Measurements from ENCODE around the gene EXTL2.
"Not testable (repeated sequence)": the region's sequence is repeated elsewhere in the genome, so short reads cannot be mapped to it uniquely, and the experiment has no call there.

The EXTL2 gene, protein sequence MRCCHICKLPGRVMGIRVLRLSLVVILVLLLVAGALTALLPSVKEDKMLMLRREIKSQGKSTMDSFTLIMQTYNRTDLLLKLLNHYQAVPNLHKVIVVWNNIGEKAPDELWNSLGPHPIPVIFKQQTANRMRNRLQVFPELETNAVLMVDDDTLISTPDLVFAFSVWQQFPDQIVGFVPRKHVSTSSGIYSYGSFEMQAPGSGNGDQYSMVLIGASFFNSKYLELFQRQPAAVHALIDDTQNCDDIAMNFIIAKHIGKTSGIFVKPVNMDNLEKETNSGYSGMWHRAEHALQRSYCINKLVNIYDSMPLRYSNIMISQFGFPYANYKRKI
- 1.7 to 6.5 (median 5.3) reads per million in 3 experiments for total RNA-seq

GRCh38 chr1:100894603-100895539, at the start of gene EXTL2:
Gene EXTL2 (minus strand): TSS chr1:100894842. CDS start chr1:100888757, 6,085 bp downstream.
- DNase-seq: peak; percentile 50

DNA sequence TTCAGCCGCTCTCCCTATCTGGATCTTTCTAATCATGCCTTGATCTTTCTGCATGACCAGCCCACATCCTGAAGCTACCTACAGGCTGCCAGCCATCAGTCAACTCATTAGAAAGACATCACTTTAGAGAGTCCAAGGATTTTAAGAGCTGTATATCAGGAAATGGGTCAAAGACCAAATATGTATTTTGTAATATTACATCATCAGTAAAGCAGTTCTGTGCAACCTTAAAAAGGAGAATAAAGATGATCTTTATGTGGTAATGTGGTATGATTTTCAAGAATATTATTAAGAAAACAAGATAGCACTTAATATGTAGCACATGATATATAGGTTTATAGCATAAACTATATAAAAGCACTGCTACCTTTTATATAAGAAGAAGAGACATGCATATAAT, 48.9 kb upstream of the EXTL2 start:
- DNase-seq: no peak

DNA sequence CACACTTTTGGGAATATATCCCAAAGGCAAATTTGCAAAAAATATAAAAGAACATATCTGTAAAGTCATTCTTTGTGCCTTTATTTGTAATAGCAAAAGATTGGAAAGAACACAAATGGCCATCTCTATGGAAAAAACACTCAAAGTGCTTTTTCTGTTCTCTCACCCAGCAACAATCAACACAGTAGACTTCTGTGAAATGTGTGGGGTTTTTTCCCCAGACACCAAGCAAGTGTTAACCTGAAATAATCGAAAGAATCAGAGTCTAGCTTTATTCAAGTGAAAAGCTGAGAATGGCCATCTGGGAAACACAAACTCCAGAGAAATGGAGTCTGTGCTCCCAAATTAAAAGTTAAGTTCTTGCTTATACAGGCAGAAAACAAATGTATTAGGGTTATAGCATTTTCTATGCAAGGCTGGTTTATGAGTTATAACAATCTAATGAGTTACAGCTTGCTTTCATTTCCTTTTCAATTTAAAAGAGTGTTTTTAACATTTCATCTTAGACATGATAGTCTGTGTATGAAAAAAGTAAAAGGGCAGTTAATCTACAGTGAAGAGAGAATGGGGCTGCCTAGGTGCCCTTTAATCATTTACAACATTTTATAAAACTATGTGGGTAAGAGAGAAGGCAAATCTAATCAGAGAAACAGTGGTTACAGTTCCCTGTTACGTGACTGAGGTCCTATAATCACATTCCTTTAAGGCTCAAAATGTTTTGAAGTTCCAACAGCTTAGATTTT, 47.8 kb upstream of the EXTL2 start:
- no peak for DNase-seq

- no peak for DNase-seq
Observed at GRCh38 chr1:100941580-100942216, 47.1 kb upstream of the EXTL2 start.

DNA sequence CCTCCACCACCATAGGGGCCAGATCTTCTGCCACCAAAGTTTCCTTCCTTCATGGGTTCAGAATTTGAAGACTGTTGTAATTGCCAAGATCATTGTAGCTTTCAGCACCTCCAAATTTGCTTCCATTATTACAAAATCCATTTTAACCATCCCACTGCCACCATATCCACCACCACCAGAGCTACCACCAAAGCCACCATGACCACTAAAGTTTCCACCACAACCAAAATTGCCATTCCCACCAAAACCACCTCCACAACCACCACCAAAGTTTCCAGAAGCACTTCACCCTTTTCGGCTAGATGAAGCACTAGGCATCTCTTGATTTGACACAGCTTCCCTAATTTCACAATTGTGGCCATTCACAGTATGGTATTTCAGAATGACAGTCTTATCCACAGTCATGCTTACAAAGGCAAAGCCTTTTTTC, 46.5 kb upstream of the EXTL2 start:
- no peak for DNase-seq

- DNase-seq: no peak
Observed at GRCh38 chr1:100936194-100936967, 41.7 kb upstream of the EXTL2 start.

DNA sequence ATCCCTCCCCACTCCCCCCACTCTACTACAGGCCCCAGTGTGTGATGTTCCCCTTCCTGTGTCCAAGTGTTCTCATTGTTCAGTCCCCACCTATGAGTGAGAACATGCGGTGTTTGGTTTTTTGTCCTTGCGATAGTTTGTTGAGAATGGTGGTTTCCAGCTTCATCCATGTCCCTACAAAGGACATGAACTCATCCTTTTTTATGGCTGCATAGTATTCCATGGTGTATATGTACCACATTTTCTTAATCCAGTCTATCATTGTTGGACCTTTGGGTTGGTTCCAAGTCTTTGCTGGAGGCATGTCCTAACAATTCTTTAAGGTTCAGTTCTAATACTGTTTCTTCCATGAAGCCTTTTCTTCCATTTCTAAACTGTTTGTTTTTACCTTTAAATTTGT, 38.9 kb upstream of the EXTL2 start:
- DNase-seq: not testable (repeated sequence)

- DNase-seq: no peak
Observed at GRCh38 chr1:100931716-100932115, 37.1 kb upstream of the EXTL2 start.

DNA sequence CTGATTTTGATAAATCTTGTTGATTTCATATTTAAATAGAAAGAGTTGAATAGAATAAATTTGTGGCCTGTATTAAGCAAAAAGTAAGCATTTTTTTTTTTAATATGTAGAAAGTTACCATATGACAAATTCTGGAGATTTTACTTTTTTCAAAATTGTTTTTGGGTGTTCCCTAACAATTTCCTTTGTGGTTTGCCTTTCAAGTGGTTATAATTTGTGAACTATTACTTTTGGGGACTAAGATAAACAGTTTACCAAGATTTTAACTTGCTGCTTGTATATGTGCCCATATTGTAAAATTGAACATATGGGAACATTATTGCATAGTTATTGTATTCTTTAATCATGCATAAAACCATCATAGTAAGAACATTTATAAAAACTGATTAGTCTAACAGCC, 35.9 kb upstream of the EXTL2 start:
- peak; percentile 67 for DNase-seq

DNA sequence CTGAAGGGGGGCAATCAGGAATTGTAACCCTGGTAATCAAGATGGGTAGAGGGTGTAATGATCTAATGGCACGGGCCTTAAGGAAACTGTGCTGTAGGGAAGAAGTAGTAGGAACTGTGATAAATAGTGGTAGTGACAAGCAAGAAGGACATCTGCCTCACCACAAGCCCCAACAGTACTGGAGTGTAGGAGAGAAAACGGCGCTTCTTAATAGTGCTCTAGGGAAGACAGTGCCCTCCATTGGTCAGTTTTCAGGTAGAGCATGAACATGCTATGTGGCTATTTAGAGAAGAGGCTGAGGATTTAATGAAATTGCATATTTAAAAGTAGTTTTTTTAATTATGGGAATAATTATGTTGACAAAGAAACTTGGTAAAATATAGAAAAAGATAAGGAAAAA, 33.5 kb upstream of the EXTL2 start:
- no peak for DNase-seq

- peak; percentile 77 for DNase-seq
Observed at GRCh38 chr1:100927276-100927675, 32.6 kb upstream of the EXTL2 start.

DNA sequence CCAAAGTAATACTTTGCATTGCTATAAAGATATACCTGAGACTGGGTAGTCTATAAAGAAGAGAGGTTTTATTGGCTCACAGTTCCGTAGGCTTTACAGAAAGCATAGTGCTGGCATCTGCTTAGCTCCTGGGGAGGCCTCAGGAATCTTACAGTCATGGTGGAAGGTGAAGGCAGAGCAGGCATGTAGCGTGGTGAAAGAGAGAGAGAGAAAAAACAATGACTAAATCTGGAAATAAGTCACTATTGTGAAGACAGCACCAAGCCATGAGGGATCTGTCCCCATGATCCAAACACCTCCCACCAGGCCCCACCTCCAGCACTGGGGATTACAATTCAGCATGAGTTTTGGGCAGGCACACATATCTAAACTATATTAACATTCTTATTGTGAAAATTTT, 31.6 kb upstream of the EXTL2 start:
- no peak for DNase-seq

DNA sequence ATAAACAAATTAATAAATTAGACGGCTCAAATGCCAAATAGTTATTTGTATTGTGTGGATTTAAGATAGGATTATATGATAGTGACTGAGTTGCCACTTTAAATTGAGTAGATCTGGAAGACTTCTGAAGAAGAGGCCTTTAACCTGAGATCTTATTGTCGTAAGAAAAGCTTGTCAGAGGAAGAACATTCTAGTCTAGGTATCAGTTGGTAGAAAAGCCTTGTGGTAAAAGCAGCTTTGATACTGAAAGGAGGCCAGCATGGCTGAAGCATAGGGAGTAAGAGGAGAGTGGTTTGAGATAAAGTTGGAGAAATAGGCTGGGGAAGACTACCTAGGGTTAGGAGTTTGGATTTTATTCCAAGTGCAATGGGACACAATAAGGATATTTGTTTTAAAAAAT, 30.3 kb upstream of the EXTL2 start:
- DNase-seq: peak; percentile 34

GRCh38 chr1:100924212-100924611, 29.6 kb upstream of the EXTL2 start:
- DNase-seq: no peak

- DNase-seq: peak; percentile 47
Observed at GRCh38 chr1:100921110-100921706, 26.6 kb upstream of the EXTL2 start.

- no peak for DNase-seq
Observed at GRCh38 chr1:100912019-100912418, 17.4 kb upstream of the EXTL2 start.

DNA sequence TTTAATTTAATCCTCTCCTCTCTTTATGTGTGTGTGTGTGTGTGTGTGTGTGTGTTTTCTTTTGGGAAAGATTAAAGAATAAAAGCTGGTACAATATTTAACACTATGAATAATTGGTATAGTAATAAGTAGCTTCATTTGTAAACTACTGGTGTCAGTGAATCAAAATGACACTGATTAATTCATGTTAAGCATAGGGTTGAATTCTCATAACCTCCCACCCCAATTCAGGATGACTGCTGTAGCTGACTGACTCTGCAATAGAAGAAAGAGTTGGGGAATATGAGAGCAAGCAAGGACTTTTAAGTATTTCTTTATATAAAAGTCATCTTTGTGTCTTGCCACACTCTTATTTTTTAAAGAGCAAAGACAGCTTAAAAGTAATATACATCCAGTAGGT, 14.4 kb upstream of the EXTL2 start:
- DNase-seq: no peak

GRCh38 chr1:100907887-100908286, 13.2 kb upstream of the EXTL2 start:
- DNase-seq: no peak

DNA sequence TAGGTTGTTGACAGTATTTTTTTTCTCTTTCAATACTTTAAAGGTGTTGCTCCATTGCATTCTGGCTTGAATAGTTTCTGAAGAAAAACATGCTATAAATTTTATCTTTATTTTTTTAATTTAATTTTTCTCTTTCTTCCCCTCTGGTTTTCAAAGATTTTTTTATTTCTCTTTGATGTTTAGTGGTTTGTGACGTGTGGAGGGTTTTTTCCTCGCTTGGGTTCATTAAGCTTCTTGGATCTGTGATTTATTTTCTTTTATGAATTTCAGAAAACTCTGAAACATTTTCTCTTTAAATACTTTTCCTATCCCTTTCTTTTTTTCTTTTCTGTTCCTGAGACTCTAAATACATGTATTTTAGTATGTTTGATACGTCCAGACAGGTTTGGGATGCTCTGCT, 10.5 kb upstream of the EXTL2 start:
- DNase-seq: no peak

DNA sequence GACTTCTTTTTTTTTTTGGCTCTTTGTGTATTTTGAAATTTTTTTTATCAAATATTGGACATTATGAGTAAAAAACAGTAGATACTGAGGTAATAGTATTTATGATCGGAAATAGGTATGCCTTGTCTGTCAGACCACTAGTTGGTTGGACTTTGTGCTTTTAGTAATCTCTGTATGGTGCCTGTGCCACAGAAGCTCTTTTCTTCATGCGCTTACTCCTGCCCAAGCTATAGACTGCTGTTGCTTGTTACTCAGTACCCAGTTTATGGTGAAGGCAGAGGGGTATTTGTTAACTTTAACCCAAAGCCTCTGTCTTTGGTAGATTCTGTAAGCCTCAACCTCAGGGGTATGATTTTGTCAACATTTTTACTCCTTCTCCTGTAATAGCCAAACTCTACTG, 9.9 kb upstream of the EXTL2 start:
- DNase-seq: no peak

GRCh38 chr1:100903777-100904176, 9.1 kb upstream of the EXTL2 start:
- no peak for DNase-seq

Data from central memory CD4-positive, alpha-beta T cell (primary cell).